Left forelimb (tissue), 1 donor: ENCODE measurements around the gene BBX.
"Not testable (repeated sequence)": the region's sequence is repeated elsewhere in the genome, so short reads cannot be mapped to it uniquely, and the experiment has no call there.

Experiments
- DNase-seq: peaks from one replicate; pipeline ENCODE4 v3.0.0-alpha.2; 2018; ENCODE audit warnings: low spot score

Gene BBX

DNA sequence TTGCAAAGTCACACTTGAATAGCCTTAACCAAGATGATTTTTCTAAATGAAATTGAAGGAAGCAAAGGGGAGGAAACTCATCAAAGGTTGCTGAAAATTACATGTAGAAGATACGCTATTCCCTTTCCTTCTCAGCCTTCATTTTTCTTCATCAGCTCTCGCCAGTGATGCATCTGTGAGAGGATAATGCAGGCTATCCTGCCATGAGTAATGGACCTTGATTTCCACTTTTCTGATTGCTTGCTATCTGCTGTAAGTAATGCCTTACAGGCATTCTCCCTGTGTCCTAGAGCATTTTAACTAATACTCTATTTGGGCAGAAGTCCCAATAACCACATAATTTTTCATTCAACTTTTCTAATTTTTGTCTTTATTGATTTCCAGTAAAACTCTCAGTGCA is 162.6 kb downstream of the BBX start:
- no peak for DNase-seq

- DNase-seq: no peak
Measured at GRCh38 chr3:107687056-107687581, 164.4 kb downstream of the BBX start.

DNA sequence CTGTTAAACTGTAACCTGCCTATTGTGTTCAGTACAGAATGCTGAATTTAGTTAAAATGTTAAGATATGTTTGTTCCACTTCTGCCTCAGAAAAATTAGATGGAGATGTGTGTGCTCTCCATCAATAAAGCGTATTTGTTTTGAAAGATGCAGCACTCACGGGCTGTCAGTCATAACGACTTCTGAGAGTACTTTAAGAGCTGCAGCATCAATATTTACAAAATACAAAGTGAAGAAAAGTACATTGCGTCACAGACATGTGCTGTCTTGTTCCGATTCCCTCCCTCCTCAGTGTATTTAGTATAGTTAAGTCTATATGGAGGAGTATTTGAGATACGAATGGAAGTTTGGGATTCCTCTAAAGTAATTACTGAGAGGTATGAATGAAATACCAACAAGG is 166.6 kb downstream of the BBX start:
- DNase-seq: no peak

- DNase-seq: no peak
Measured at GRCh38 chr3:107690522-107691138, 167.9 kb downstream of the BBX start.

GRCh38 chr3:107691984-107692383 is 169.2 kb downstream of the BBX start:
- not testable (repeated sequence) for DNase-seq

DNA sequence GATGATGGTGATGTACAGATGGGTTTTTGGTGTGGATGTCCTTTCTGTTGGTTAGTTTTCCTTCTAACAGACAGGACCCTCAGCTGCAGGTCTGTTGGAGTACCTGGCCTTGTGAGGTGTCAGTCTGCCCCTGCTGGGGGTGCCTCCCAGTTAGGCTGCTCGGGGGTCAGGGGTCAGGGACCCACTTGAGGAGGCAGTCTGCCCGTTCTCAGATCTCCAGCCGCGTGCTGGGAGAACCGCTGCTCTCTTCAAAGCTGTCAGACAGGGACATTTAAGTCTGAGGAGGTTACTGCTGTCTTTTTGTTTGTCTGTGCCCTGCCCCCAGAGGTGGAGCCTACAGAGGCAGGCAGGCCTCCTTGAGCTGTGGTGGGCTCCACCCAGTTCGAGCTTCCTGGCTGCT is 174.6 kb downstream of the BBX start:
- not testable (repeated sequence) for DNase-seq

- DNase-seq: not testable (repeated sequence)
Measured at GRCh38 chr3:107697855-107698254, 175.1 kb downstream of the BBX start.

DNA sequence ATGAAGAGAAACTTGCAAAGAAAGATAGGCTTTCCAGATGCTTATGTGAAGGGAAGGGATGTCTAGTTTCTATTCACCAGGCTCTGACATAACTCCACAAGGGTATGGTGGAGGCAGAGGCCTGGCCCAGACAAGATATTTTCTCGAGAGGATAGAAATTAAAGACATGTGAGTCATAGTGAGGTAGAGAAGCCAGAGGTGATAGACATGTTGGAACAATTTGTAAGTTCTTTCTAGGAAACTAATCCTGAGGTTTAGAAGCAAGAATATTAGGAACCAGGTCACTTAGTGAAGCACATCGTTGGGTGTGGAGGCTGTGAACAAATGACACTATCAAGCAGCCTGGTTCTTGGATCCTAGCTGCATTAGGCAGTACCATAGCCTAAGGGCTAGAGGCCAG is 176.9 kb downstream of the BBX start:
- DNase-seq: no peak

DNA sequence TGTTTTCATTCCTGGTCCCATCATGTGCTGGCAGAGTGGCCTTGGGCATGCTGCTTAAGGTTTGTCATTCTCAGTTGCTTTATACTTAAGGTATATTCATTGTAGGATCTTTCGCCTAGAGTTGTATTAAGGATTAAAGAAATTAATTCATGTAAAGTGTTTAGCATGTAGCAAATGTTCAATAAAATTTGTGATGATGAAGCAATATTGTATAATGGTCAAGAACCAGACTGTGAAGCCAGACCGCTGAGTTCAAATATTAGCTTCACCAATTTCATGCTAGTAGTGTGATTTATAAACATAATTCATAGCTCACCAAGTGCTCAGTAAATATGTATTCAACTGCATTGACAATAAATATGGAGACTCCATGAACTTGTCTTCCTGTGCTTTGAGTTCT is 178.5 kb downstream of the BBX start:
- no peak for DNase-seq

GRCh38 chr3:107704477-107704876 is 181.7 kb downstream of the BBX start:
- no peak for DNase-seq

DNA sequence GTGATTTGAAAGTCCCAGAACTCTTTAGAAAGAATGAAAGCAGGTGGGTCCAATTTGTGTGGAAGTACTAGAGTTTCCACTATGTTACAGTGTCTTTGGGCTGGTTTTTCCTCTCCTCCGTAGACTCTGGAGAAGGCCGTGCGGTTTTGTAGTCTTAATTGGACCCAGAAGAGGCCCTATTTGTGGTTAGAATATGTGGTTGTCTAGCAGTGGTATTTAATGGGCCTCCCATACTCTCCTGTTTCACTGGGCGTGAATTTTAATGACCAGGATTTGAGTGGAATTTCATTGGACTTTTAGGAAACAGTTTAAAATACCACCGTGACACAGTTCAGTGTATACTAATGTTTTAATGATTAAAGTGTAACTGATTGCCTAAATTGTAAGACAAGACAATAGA is 182.3 kb downstream of the BBX start:
- no peak for DNase-seq

GRCh38 chr3:107710851-107711250 is 188.1 kb downstream of the BBX start:
- DNase-seq: no peak

DNA sequence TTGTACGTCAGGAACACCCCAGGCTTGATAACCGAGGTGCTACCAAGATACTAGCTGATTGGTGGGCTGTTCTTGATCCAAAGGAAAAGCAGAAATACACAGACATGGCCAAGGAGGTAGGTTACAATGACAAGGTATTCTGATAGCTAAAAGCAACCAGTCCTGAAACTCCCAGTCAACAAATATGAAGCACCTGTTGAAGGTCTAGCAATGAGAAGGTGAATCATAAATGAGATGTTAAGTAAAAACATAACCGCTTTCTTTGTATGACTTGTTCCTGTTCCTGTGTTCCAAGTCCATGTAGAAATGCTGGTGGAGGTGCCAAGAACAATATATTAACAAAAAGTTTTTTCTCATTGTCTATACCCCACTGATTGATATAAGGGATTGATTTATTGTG is 194.0 kb downstream of the BBX start:
- no peak for DNase-seq

DNA sequence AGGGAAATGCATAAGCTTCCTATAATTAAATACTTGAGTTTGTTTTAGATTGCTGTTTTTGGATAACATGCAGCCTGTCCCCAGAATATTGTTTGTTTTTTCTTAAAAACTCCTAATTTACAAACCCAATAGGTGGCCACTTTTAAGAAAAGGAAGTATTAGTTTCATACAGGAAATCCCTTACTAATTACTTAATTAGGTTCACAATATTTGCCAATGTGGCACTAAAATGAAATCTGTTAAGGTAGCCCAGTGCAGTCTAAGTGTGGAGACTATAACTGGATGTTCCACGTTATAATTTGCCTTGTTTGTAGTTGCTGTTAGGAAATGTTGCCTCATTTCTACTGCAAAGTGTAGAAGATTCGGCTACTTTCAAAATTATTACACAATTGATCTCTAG is 195.8 kb downstream of the BBX start:
- DNase-seq: no peak

DNA sequence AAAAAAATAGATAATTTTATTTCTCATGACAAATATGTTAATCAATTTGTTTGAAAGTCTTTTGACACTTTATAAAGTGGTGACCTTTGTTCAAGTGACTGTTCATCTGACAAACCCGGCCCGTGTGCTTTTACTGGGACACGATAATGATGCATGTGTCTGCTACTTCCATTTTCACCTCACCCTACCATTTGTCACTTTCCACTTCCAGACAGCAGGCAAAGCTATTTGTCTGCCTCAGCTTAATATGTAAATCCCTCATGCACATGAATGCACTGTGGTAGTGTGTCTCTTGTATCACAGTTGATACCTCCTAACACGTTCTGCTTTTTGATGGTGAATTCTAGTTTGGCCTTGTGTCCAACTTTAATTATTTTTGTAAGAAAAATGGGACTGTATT is 204.3 kb downstream of the BBX start:
- no peak for DNase-seq

GRCh38 chr3:107729686-107730085 is 206.9 kb downstream of the BBX start:
- DNase-seq: no peak

- DNase-seq: no peak
Measured at GRCh38 chr3:107734317-107734716, 211.6 kb downstream of the BBX start.

GRCh38 chr3:107737914-107738313 is 215.2 kb downstream of the BBX start:
- no peak for DNase-seq

- DNase-seq: no peak
Measured at GRCh38 chr3:107738486-107739183, 215.9 kb downstream of the BBX start.

- DNase-seq: no peak
Measured at GRCh38 chr3:107739227-107739626, 216.5 kb downstream of the BBX start.

- DNase-seq: no peak
Measured at GRCh38 chr3:107740992-107741896, 218.5 kb downstream of the BBX start.

DNA sequence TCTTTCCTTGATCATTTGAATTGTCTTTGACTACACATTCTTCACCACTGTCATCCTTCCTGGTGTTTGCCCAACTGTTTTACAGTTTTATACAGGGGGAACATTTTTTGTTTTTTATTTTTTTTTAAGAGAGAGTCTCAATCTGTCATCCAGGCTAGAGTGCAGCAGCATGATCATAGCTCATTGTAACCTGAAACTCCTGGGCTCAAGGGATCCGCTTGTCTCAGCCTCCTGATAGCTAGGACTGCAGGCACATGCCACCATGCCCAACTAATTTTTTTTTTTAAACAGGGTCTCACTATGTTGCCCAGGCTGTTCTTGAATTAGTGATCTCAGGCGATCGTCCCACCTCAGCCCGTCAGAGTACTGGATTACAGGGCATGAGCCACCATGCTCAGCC is 222.6 kb downstream of the BBX start:
- DNase-seq: no peak
